ENCODE results near the gene ARHGAP32. TPM values are rescaled to one million over a fixed set of nuclear protein-coding genes. Genes with fewer than 3 reads are reported as not detected.
A peak's percentile ranks its signal among the peaks of the same experiment; 100 is the strongest.
"Not testable (repeated sequence)": the region's sequence is repeated elsewhere in the genome, so short reads cannot be mapped to it uniquely, and the experiment has no call there.

The ARHGAP32 gene
- total and polyA plus RNA-seq, 8 donors: 15.2 to 19.8 (median 17.1) TPM

DNA sequence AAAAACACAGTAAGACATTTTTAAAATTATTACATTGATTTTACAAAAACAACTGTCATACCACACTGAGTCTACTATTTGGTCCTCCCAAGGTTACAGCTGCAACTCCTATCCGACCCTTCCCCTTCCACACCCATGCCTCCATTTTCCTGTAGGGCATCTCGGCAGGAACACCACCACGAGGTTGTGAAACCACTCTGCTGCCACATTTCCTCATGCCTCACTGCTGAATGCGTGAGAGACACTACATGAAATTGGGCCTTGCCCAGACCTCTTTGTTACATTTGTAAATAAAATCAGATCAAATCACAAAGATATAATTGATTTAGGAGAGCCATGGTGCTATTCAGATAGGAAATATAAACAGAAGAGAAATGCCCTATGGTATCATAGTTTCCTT, 2.0 kb downstream of the ARHGAP32 start:
- Histone ChIP-seq H3K27ac (no peak overlapping the region), H3K9me3 (no peaks in the 10 kb centered on the region), H3K4me1 (peaks cover 0 to 14% of the 10 kb centered on the region in 2 donors), H3K4me3 (no peak overlapping the region), H3K36me3 (no peaks in the 10 kb centered on the region), H3K27me3 (no peaks in the 10 kb centered on the region)
- TF ChIP-seq, protein P1, sequence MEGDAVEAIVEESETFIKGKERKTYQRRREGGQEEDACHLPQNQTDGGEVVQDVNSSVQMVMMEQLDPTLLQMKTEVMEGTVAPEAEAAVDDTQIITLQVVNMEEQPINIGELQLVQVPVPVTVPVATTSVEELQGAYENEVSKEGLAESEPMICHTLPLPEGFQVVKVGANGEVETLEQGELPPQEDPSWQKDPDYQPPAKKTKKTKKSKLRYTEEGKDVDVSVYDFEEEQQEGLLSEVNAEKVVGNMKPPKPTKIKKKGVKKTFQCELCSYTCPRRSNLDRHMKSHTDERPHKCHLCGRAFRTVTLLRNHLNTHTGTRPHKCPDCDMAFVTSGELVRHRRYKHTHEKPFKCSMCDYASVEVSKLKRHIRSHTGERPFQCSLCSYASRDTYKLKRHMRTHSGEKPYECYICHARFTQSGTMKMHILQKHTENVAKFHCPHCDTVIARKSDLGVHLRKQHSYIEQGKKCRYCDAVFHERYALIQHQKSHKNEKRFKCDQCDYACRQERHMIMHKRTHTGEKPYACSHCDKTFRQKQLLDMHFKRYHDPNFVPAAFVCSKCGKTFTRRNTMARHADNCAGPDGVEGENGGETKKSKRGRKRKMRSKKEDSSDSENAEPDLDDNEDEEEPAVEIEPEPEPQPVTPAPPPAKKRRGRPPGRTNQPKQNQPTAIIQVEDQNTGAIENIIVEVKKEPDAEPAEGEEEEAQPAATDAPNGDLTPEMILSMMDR (IDR thresholded peaks at IDR 0.05): no peak
- intact Hi-C loops (cut with DNase I): no loop called here
- DNase-seq (no peak), ATAC-seq (peak; percentile 36)

DNA sequence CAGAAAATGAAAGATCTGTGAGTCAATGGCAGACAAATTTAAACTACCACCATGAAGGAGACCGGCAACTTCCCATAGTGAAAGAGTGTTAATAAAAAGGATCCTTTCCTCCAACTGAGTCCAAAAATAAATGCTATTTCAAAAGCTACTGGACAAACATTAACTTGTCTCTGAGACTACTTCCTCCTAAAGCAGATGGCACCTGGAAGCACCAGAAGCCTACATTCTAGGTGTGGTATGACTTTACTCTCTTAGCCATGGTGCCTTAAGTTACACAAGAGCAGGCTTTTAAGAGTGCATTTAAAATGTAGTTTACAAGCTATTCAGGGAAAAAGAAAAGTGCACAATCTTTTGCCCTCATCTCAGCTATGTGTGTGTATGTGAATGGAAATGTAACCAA, 2.5 kb downstream of the ARHGAP32 start:
- no peak overlapping the region for H3K27ac ChIP-seq
- H3K4me3 ChIP-seq: no peak overlapping the region
- ATAC-seq (no peak), DNase-seq (no peak)
- H3K36me3 ChIP-seq: no peaks in the 10 kb centered on the region
- no peaks in the 10 kb centered on the region for H3K9me3 ChIP-seq
- TF ChIP-seq, protein P1 (IDR thresholded peaks at IDR 0.05): no peak
- intact Hi-C loops (cut with DNase I): no loop called here
- H3K4me1 ChIP-seq: peaks cover 0 to 14% of the 10 kb centered on the region in 2 donors
- H3K27me3 ChIP-seq: no peaks in the 10 kb centered on the region

DNA sequence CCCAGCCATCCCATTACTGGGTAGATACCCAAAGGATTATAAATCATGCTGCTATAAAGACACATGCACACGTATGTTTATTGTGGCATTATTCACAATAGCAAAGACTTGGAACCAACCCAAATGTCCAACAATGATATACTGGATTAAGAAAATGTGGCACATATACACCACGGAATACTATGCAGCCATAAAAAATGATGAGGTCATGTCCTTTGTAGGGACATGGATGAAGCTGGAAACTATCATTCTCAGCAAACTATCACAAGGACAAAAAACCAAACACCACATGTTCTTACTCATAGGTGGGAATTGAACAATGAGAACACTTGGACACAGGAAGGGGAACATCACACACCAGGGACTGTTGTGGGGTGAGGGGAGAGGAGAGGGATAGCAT, 7.0 kb downstream of the ARHGAP32 start:
- H3K27ac ChIP-seq; H3K36me3 ChIP-seq; DNase-seq; H3K27me3 ChIP-seq; H3K9me3 ChIP-seq; intact Hi-C loops (cut with DNase I); ATAC-seq; H3K4me3 ChIP-seq; H3K4me1 ChIP-seq: not testable (repeated sequence)

DNA sequence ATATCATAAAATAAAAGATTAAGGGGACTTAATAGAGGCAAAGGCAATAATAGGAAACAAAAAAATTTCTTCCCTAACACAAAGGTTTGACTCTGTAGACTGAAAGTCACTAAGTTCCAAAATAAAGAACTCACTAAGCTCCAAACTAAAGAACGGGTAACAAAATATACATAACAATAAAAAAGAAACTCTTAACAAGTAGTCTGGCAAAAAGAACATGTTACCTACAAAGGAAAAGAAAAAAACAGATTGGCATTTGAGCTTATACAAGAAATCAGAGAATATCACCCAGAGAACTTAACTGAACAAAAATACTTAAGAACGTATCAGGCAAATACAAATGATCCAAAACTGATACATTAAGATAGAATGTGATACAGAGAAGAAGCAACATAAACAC, 7.5 kb downstream of the ARHGAP32 start:
- H3K27ac ChIP-seq: no peak overlapping the region
- DNase-seq (no peak), ATAC-seq (no peak)
- no peaks in the 10 kb centered on the region for H3K36me3 ChIP-seq
- intact Hi-C loops (cut with DNase I): no loop called here
- no peaks in the 10 kb centered on the region for H3K4me1 ChIP-seq
- H3K9me3 ChIP-seq: no peaks in the 10 kb centered on the region
- H3K27me3 ChIP-seq: no peaks in the 10 kb centered on the region
- no peak overlapping the region for H3K4me3 ChIP-seq
- TF ChIP-seq, protein P1 (IDR thresholded peaks at IDR 0.05): no peak

DNA sequence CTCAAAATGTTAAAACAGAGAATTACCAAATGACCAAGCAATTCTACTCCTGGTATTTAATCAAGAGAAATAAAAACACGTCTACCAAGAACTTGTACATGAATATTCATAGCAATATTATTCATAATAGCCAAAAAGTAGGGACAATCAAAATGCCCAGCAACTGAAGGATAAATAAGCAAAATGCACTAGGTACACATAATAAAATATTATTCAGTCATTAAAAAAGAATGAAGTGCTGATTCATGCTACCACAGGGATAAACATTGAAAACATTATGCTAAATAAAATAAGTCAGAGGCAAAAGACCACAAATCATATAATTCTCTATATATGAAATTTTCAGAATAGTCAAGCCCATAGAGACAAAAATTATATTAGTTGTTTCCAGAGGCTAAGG, 24.8 kb downstream of the ARHGAP32 start:
- Histone ChIP-seq H3K36me3 (peaks cover 0 to 7% of the 10 kb centered on the region in 2 donors), H3K27ac (no peak overlapping the region), H3K4me3 (no peak overlapping the region), H3K9me3 (peaks cover 0 to 20% of the 10 kb centered on the region in 2 donors), H3K27me3 (no peaks in the 10 kb centered on the region), H3K4me1 (no peaks in the 10 kb centered on the region)
- ATAC-seq (no peak), DNase-seq (no peak)
- TF ChIP-seq, protein P1 (IDR thresholded peaks at IDR 0.05): no peak
- intact Hi-C loops (cut with DNase I): no loop called here

DNA sequence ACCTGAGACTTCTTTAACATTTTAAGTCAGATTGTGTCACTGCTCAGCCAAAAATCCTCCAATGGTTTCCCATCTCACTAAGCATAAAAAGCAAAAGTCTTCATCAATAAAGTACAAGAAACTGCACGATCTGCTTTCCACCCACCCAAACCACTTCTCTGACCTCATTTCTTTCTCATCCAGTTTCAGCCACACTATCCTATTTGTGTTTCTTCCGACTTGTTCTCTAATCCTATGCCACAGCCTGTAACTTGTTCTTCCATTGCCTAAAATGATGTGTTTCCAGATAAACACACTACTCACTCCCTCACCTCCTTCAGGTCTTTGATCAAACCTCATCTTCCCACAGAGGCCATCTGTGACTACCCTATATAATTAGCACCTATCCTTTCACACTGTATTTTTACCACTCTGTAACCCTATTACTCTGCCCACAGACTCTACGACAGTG, 28.4 kb downstream of the ARHGAP32 start:
- intact Hi-C loops (cut with DNase I): no loop called here
- H3K4me1 ChIP-seq: no peaks in the 10 kb centered on the region
- TF ChIP-seq, protein P1 (IDR thresholded peaks at IDR 0.05): no peak

DNA sequence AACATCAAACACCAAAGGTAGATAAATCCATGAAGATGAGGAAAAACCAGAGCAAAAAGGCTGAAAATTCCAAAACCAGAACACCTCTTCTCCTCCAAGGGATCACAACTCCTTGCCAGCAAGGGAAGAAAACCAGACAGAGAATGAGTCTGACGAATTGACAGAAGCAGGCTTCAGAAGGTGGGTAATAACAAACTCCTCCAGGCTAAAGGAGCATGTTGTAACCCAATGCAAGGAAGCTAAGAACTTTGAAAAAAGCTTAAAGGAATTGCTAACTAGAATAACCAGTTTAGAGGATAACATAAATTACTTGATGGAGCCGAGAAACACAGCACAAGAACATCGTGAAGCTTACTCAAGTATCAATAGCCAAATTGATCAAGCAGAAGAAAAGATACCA, 35.0 kb downstream of the ARHGAP32 start:
- peaks cover 0 to 23% of the 10 kb centered on the region in 2 donors for H3K9me3 ChIP-seq
- ATAC-seq; H3K27me3 ChIP-seq; intact Hi-C loops (cut with DNase I); H3K27ac ChIP-seq; H3K4me3 ChIP-seq; DNase-seq; H3K4me1 ChIP-seq; H3K36me3 ChIP-seq: not testable (repeated sequence)

More for the DNA sequence above, 28.4 kb downstream of the ARHGAP32 start:
- DNase-seq: no peak
- H3K4me3 ChIP-seq: no peak overlapping the region
- H3K27ac ChIP-seq: no peak overlapping the region
- peaks cover 0 to 7% of the 10 kb centered on the region in 2 donors for H3K36me3 ChIP-seq
- peaks cover 0 to 15% of the 10 kb centered on the region in 2 donors for H3K9me3 ChIP-seq
- no peak for ATAC-seq
- no peaks in the 10 kb centered on the region for H3K27me3 ChIP-seq
